Measurements from ENCODE around the gene BAG1. TPM values are rescaled to one million over a fixed set of nuclear protein-coding genes. Genes with fewer than 3 reads are reported as not detected.

BAG1 gene
- total RNA-seq, 6 donors from 2014 or later = 55.5 to 157 (median 129) TPM

DNA sequence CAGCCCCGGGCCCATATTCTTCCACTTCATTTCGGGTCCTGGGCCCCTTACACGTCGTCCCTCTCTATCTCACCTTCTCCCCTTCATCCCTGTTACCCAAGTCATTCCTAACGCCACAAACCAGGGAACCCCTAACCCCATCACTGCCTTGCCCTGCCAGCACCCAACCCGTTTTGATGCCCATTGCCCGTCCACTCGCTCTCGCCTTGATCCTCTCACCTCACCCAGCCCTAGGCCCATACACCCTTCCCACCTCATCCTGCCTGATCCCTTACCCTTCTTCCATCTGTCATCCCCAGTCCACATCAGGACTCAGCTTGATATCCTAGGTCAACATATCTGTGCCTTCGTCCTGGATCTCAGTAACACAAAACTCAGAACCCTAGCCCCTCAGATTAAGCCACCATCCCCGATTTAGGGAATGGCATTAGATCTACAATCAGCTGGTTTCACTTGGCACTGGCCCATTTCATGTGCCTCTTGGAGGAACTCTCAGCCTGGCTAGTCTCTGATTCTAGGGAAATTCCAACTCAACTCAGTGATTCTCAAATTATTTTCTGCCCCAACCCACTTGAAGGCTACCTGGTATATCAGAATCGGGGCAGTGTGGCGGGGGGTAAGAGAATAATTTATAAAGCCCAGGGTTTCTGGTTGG lies 830 bp upstream of the BAG1 start:
- peaks cover 21 to 61% (median 46%) of the 10 kb centered on the region in 4 donors for H3K36me3 ChIP-seq
- TF ChIP-seq POLR2A (IDR thresholded peaks at IDR 0.05) = no peak
- no peak for TF ChIP-seq POLR2AphosphoS5 (IDR thresholded peaks at IDR 0.05)
- TF ChIP-seq EP300 (IDR thresholded peaks at IDR 0.05) = no peak
- TF ChIP-seq, protein P1, sequence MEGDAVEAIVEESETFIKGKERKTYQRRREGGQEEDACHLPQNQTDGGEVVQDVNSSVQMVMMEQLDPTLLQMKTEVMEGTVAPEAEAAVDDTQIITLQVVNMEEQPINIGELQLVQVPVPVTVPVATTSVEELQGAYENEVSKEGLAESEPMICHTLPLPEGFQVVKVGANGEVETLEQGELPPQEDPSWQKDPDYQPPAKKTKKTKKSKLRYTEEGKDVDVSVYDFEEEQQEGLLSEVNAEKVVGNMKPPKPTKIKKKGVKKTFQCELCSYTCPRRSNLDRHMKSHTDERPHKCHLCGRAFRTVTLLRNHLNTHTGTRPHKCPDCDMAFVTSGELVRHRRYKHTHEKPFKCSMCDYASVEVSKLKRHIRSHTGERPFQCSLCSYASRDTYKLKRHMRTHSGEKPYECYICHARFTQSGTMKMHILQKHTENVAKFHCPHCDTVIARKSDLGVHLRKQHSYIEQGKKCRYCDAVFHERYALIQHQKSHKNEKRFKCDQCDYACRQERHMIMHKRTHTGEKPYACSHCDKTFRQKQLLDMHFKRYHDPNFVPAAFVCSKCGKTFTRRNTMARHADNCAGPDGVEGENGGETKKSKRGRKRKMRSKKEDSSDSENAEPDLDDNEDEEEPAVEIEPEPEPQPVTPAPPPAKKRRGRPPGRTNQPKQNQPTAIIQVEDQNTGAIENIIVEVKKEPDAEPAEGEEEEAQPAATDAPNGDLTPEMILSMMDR (IDR thresholded peaks at IDR 0.05) = no peak
- DNase-seq (peak in 1 of 2 donors; percentile 28), ATAC-seq (ENCODE audit: low FRiP score in 2 of 2) (no peak)
- H3K27me3 ChIP-seq = no peaks in the 10 kb centered on the region
- peak overlapping the region; percentile 91 to 95 (median 94) for H3K27ac ChIP-seq
- 17 to 21% methylated on average over 13 of the region's 13 CpGs for WGBS, 2 donors
- peaks cover 25 to 41% (median 29%) of the 10 kb centered on the region in 4 donors for H3K4me1 ChIP-seq
- peak overlapping the region; percentile 72 to 92 (median 80) for H3K4me3 ChIP-seq
- no peaks in the 10 kb centered on the region for H3K9me3 ChIP-seq

DNA sequence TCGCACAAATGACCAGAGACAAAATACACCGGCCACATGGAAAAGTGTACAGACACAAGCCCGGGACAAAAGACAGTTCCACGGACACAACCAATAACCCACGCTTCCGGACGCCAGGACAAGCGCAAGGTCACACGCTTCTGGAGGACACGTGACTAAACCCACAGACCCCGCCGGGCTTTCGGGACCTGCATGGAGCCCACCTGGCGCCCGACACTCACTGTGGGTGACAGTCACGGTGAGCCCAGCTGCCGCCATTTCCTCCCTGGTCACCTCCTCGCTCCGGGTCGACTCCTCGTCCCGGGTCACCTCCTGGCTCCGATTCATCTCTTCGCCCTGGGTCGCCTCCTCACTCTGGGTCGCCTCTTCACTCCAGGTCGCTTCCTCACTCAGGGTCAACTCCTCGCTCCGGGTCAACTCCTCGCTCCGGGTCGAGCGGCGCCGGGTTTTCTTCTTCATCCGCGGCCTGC lies 470 bp downstream of the BAG1 start:
- Histone ChIP-seq H3K4me3 (peak overlapping the region; percentile 72 to 92 (median 81)), H3K4me1 (peaks cover 25 to 41% (median 29%) of the 10 kb centered on the region in 4 donors), H3K9me3 (no peaks in the 10 kb centered on the region), H3K27me3 (no peaks in the 10 kb centered on the region), H3K36me3 (peaks cover 30 to 61% (median 51%) of the 10 kb centered on the region in 4 donors), H3K27ac (peak overlapping the region; percentile 91 to 95 (median 94))
- peak; percentile 5 to 43 for ATAC-seq (ENCODE audit: low FRiP score in 2 of 2)
- DNase-seq = peak in 1 of 2 donors; percentile 67
- TF ChIP-seq EP300 (IDR thresholded peaks at IDR 0.05) (no peak), POLR2A (IDR thresholded peaks at IDR 0.05) (no peak), POLR2AphosphoS5 (IDR thresholded peaks at IDR 0.05) (no peak)
- TF ChIP-seq, protein P1 (IDR thresholded peaks at IDR 0.05) = no peak
- 0% methylated on average over 22 to 37 of the region's 37 CpGs for WGBS, 2 donors

GRCh38 chr9:33263131-33264002 lies 1.1 kb downstream of the BAG1 start:
- peak in 1 of 2 donors; percentile 1 for ATAC-seq (ENCODE audit: low FRiP score in 2 of 2)
- TF ChIP-seq EP300 (IDR thresholded peaks at IDR 0.05) = no peak
- TF ChIP-seq POLR2AphosphoS5 (IDR thresholded peaks at IDR 0.05) = no peak
- TF ChIP-seq POLR2A (IDR thresholded peaks at IDR 0.05) = peak in 1 of 4 donors; percentile 17
- TF ChIP-seq, protein P1 (IDR thresholded peaks at IDR 0.05) = no peak

GRCh38 chr9:33260372-33260771 lies 4.1 kb downstream of the BAG1 start:
- TF ChIP-seq EP300 (IDR thresholded peaks at IDR 0.05) (no peak), POLR2AphosphoS5 (IDR thresholded peaks at IDR 0.05) (no peak), POLR2A (IDR thresholded peaks at IDR 0.05) (no peak)
- TF ChIP-seq, protein P1 (IDR thresholded peaks at IDR 0.05) = no peak
- 77 to 83% methylated on average over 1 of the region's 1 CpG for WGBS, 2 donors
- Histone ChIP-seq H3K27me3 (no peaks in the 10 kb centered on the region), H3K4me1 (peaks cover 12 to 20% (median 13%) of the 10 kb centered on the region in 4 donors), H3K4me3 (no peak overlapping the region), H3K36me3 (peaks cover 41 to 72% (median 62%) of the 10 kb centered on the region in 4 donors), H3K27ac (no peak overlapping the region), H3K9me3 (no peaks in the 10 kb centered on the region)
- DNase-seq = no peak
- no peak for ATAC-seq (ENCODE audit: low FRiP score in 2 of 2)

More at GRCh38 chr9:33263131-33264002, 1.1 kb downstream of the BAG1 start:
- Histone ChIP-seq H3K4me3 (peak overlapping the region; percentile 72 to 92 (median 81)), H3K27ac (peak overlapping the region; percentile 91 to 95 (median 94)), H3K9me3 (no peaks in the 10 kb centered on the region), H3K4me1 (peaks cover 25 to 41% (median 29%) of the 10 kb centered on the region in 4 donors), H3K27me3 (no peaks in the 10 kb centered on the region), H3K36me3 (peaks cover 30 to 61% (median 52%) of the 10 kb centered on the region in 4 donors)
- peak in 1 of 2 donors; percentile 25 for DNase-seq
- 5 to 19% methylated on average over 10 to 25 of the region's 25 CpGs for WGBS, 2 donors

Data from upper lobe of left lung (tissue), 6 donors.